Lower leg skin (tissue), 4 donors: ENCODE results near the gene PTK7. TPM values are rescaled to one million over a fixed set of nuclear protein-coding genes. Genes with fewer than 3 reads are reported as not detected.

Experiments
- DNase-seq, 2 donors: peaks; one replicate each; pipeline ENCODE4 v3.0.0-alpha.2; 2019; ENCODE audit warnings: low spot score in 2 of 2
- H3K4me3 ChIP-seq: fragments of 200-600 bp; sonication (generic); 2 replicates; pipeline ENCODE4 v1.5.1; 2017; ENCODE audit warnings: mild to moderate bottlenecking, low read depth; ENCODE audit not compliant: poor library complexity, severe bottlenecking
- POLR2A ChIP-seq, 2 donors: fragments of 450-650 bp; IDR thresholded peaks; one replicate each; pipeline ENCODE4 v1.6.1; 2016 to 2017; ENCODE audit warnings: antibody characterized with exemption in 2 of 2, mild to moderate bottlenecking in 1 of 2, moderate library complexity in 1 of 2
- WGBS, 2 donors: methylation state at CpG; one replicate each; pipeline ENCODE4 v1.1.5; 2018; 5-methylcytosine and 5-hydroxymethylcytosine counted together
- intact Hi-C: fragments of 100-400 bp; cut with DNase I; formaldehyde crosslinking; loops from one replicate; pipeline ENCODE4 v1.15.0; 2023; ENCODE audit warnings: low total_unique reads
- total RNA-seq, 4 donors: library from RNA; depleted of rRNA; stranded (reverse); fragments of >200 nt; gene quantifications; one replicate each; pipeline ENCODE4 v1.1.0, GENCODE V29; 2016
- TF ChIP-seq, protein P1 (sequence below), 3 donors: fragments of 450-650 bp; IDR thresholded peaks; one replicate each; pipeline ENCODE4 v1.5.1; 2016; ENCODE audit warnings: antibody characterized with exemption in 3 of 3, mild to moderate bottlenecking in 3 of 3, moderate library complexity in 2 of 3

Gene PTK7
- total RNA-seq, 4 donors from 2014 or later: 40.9 to 51.9 (median 49.7) TPM

DNA sequence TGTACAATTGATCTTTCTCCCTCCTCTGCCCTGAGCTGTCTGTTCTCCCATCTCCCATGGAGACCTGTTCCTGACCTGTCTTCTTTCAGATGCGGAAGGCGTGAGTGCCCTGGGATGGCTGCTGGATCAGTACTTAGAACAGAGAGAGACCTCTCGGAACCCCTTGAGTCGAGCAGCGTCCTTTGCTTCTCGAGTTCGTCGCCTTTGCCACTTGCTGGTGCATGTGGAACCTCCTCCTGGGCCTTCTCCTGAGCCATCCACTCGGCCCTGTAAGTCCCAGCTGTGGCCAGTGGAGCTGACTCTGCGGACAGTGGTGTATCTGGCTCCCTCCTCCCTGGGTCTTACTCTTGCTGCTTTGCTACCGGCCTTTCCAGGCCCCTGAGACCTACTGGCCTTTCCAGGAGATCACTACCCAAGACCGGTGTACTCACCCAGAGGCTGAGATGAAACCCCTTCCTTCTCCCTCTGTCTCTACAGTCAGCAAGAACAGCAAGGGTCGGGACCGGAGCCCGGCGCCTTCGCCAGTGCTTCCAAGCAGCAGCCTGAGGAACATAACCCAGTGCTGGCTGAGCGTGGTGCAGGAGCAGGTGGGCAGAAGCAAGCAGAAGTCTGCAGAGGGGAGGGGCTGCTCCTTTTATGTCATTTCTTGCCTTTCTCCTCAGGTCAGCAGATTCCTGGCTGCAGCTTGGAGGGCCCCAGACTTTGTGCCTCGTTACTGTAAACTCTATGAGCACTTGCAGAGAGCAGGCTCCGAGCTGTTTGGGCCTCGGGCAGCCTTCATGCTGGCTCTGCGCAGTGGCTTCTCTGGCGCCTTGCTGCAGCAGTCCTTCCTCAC, 128.4 kb downstream of the PTK7 start:
- no peak for TF ChIP-seq POLR2A (IDR thresholded peaks at IDR 0.05)
- 94 to 98% methylated on average over 23 of the region's 23 CpGs for WGBS, 2 donors
- DNase-seq: no peak
- no peak overlapping the region for H3K4me3 ChIP-seq
- intact Hi-C loops: no loop called here

DNA sequence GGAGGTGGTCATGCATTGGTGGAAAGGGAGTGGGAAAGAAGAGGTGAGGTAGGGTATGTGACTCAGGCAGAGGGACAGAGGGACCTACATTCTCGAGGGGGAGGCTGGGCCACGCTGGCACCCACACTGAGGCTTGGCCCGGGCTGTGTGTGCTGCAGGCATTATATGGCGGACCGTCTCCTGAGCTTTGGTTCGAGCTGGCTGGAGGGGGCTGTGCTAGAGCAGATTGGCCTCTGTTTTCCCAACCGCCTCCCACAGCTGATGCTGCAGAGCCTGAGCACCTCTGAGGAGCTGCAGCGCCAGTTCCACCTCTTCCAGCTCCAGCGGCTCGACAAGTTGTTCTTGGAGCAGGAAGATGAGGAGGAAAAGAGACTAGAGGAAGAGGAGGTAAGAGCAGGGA, 129.7 kb downstream of the PTK7 start:
- TF ChIP-seq, protein P1, sequence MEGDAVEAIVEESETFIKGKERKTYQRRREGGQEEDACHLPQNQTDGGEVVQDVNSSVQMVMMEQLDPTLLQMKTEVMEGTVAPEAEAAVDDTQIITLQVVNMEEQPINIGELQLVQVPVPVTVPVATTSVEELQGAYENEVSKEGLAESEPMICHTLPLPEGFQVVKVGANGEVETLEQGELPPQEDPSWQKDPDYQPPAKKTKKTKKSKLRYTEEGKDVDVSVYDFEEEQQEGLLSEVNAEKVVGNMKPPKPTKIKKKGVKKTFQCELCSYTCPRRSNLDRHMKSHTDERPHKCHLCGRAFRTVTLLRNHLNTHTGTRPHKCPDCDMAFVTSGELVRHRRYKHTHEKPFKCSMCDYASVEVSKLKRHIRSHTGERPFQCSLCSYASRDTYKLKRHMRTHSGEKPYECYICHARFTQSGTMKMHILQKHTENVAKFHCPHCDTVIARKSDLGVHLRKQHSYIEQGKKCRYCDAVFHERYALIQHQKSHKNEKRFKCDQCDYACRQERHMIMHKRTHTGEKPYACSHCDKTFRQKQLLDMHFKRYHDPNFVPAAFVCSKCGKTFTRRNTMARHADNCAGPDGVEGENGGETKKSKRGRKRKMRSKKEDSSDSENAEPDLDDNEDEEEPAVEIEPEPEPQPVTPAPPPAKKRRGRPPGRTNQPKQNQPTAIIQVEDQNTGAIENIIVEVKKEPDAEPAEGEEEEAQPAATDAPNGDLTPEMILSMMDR (IDR thresholded peaks at IDR 0.05): no peak
- TF ChIP-seq POLR2A (IDR thresholded peaks at IDR 0.05): no peak
- WGBS, 2 donors: 94 to 95% methylated on average over 10 of the region's 10 CpGs
- intact Hi-C loops: no loop called here
- DNase-seq: no peak
- no peak overlapping the region for H3K4me3 ChIP-seq

DNA sequence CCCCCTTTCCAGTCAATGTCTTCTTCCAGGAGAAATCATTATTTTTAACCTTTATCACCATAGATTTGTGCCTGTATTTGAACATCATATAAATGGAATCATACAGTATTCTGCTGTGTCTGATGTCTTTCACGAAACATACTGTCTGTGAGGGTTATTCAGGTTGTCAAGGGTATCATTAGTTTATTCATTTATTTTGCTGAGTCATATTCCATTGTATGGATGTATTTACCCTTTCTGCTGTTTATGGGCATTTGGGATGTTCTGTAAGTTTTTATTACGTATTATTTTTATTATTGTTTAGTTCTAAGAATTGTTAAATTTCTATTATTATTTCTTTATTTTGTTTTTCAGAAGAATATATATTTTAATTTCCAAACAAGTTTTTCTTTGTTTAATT, 131.2 kb downstream of the PTK7 start:
- DNase-seq: no peak
- intact Hi-C loops: no loop called here
- no peak for TF ChIP-seq POLR2A (IDR thresholded peaks at IDR 0.05)
- TF ChIP-seq, protein P1 (IDR thresholded peaks at IDR 0.05): no peak
- WGBS, 2 donors: 88 to 95% methylated on average over 2 of the region's 2 CpGs
- H3K4me3 ChIP-seq: no peak overlapping the region

Other genes with a start within 250 kb of the PTK7 start
- 10 to 100 TPM; 73.4 to 95.9 (median 80.9) TPM for gene RPL7L1, start 196.7 kb upstream of the PTK7 start, total RNA-seq
- gene PTCRA, start 160.3 kb upstream of the PTK7 start, total RNA-seq: not detected
- 10 to 100 TPM; 15.6 to 28.9 (median 19.7) TPM for gene CNPY3, start 146.8 kb upstream of the PTK7 start, total RNA-seq
- gene GNMT, start 115.6 kb upstream of the PTK7 start, total RNA-seq: 1 to 10 TPM in 1 of 4 donors, under 1 TPM in 3; 0.25 to 1.4 (median 0.60) TPM
- gene PEX6, start 97.1 kb upstream of the PTK7 start, total RNA-seq: 10 to 100 TPM; 13.9 to 37.6 (median 25.7) TPM
- gene PPP2R5D, start 91.7 kb upstream of the PTK7 start, total RNA-seq: 10 to 100 TPM; 26.3 to 49.4 (median 40.8) TPM
- 10 to 100 TPM; 59.5 to 99.9 (median 77.5) TPM for gene MEA1, start 62.4 kb upstream of the PTK7 start, total RNA-seq
- gene KLHDC3, start 62.1 kb upstream of the PTK7 start, total RNA-seq: 10 to 100 TPM; 75.1 to 84.7 (median 79.6) TPM
- 10 to 100 TPM; 38.5 to 61.9 (median 56.7) TPM for gene RRP36, start 54.7 kb upstream of the PTK7 start, total RNA-seq
- 10 to 100 TPM; 11.8 to 18.2 (median 13.6) TPM for gene CUL7, start 22.5 kb upstream of the PTK7 start, total RNA-seq
- gene MRPL2, start 16.9 kb upstream of the PTK7 start, total RNA-seq: 10 to 100 TPM; 19.0 to 37.9 (median 27.3) TPM
- 10 to 100 TPM; 18.0 to 25.7 (median 21.3) TPM for gene KLC4, start 16.7 kb upstream of the PTK7 start, total RNA-seq
- gene SRF, start 95.0 kb downstream of the PTK7 start, total RNA-seq: 10 to 100 TPM; 14.8 to 25.8 (median 25.5) TPM
- 10 to 100 TPM; 38.7 to 64.4 (median 47.4) TPM for gene CUL9, start 105.9 kb downstream of the PTK7 start, total RNA-seq
- 10 to 100 TPM; 48.5 to 77.0 (median 61.2) TPM for gene DNPH1, start 153.2 kb downstream of the PTK7 start, total RNA-seq
- gene TTBK1, start 167.2 kb downstream of the PTK7 start, total RNA-seq: under 1 TPM in 1 of 4 donors, not detected in 3; 0.08 TPM
- gene SLC22A7, start 221.9 kb downstream of the PTK7 start, total RNA-seq: not detected
- 1 to 10 TPM in 1 of 4 donors, under 1 TPM in 1, not detected in 2; 0.30 to 4.5 TPM for gene CRIP3, start 232.5 kb downstream of the PTK7 start, total RNA-seq